Tibial artery (tissue), 4 donors: Measurements from ENCODE around the gene GOSR2.

Experiments used
- DNase-seq, 2 donors: peaks; one replicate each; pipeline ENCODE4 v3.0.0-alpha.2; 2019
- H3K27ac ChIP-seq, 2 donors: fragments of 200-600 bp; sonication (generic) in 1 of 2; 1 replicate in 1 of 2; 2 replicates in 1 of 2; pipeline ENCODE4 v1.5.1; 2018 to 2019; ENCODE audit warnings: mild to moderate bottlenecking in 1 of 2
- H3K27me3 ChIP-seq, 2 donors: fragments of 200-600 bp; sonication (generic) in 1 of 2; one replicate each; pipeline versions ENCODE4 v1.5.1 to v1.6.0; 2016 to 2019
- H3K36me3 ChIP-seq, 3 donors: fragments of 200-600 bp; sonication (generic) in 2 of 3; one replicate each; pipeline ENCODE4 v1.5.1; 2016 to 2019; ENCODE audit warnings: mild to moderate bottlenecking in 2 of 3
- H3K4me1 ChIP-seq, 4 donors: fragments of 200-600 bp; sonication (generic) in 2 of 4; 1 replicate in 3 of 4; 2 replicates in 1 of 4; pipeline ENCODE4 v1.5.1; 2016 to 2019
- H3K4me3 ChIP-seq, 2 donors: fragments of 200-600 bp; sonication (generic) in 1 of 2; 1 replicate in 1 of 2; 2 replicates in 1 of 2; pipeline ENCODE4 v1.5.1; 2018 to 2019; ENCODE audit warnings: mild to moderate bottlenecking in 2 of 2
- H3K9me3 ChIP-seq, 3 donors: fragments of 200-600 bp; sonication (generic) in 1 of 3; one replicate each; pipeline ENCODE4 v1.5.1; 2016 to 2019
- CTCF ChIP-seq, 2 experiments: fragments of 200-600 bp in 1 of 2; fragments of 450-650 bp in 1 of 2; IDR thresholded peaks; one replicate each; pipeline ENCODE4 v1.5.1; 2017 to 2019; ENCODE audit warnings: antibody characterized with exemption in 2 of 2, mild to moderate bottlenecking in 1 of 2, moderate library complexity in 1 of 2
- intact Hi-C: fragments of 100-400 bp; cut with DNase I; formaldehyde crosslinking; loops from one replicate; pipeline ENCODE4 v1.15.0; 2023; ENCODE audit warnings: low total_unique reads

Gene GOSR2

DNA sequence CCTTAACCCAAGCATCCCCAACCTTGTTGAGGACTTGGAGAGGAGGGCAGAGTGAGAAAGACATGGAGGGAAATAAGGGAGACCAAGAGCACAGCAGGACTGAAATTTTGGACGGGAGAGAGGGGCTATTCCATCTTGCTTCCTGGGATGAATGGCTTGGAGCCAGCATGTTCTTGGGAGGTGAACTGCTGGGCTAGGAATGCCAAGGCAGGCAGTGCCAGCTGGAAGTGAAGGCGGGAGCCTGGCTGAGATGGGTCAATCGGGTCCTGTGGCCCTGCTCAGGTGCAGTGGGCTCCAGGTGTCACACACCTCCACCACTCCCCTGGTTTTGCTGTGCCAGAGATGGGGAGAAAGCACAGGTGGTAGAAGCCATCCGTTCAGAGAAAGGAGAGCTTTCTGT, 46.0 kb upstream of the GOSR2 start:
- H3K4me3 ChIP-seq = no peak overlapping the region
- DNase-seq = no peak
- H3K9me3 ChIP-seq = no peaks in the 10 kb centered on the region
- peaks cover 0 to 18% of the 10 kb centered on the region in 2 donors for H3K27me3 ChIP-seq
- intact Hi-C loops = no loop called here
- no peaks in the 10 kb centered on the region for H3K4me1 ChIP-seq
- TF ChIP-seq CTCF (IDR thresholded peaks at IDR 0.05) = no peak
- H3K36me3 ChIP-seq = no peaks in the 10 kb centered on the region
- H3K27ac ChIP-seq = no peak overlapping the region

DNA sequence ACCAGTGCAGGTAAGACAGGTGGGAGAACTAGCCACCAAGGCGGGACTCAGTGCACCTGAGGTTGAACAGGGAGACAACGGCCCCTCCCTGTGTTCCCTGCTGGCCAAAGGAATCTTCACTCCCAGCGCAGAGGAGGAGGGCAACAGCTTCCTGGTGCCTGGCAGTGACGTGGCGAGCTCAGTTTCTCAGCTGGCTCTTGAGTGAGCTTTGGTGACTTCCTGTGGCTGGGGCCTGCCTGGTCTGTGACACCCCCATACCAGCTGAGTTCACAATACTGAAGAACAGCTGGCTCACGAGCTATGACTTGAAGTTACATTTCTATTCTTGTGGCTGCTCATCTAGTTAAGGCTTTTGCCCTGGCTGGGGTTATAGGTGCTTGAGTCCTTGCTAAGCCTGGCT, 45.5 kb upstream of the GOSR2 start:
- H3K27ac ChIP-seq = no peak overlapping the region
- H3K36me3 ChIP-seq = no peaks in the 10 kb centered on the region
- no peak for TF ChIP-seq CTCF (IDR thresholded peaks at IDR 0.05)
- no peaks in the 10 kb centered on the region for H3K4me1 ChIP-seq
- no peaks in the 10 kb centered on the region for H3K9me3 ChIP-seq
- peaks cover 0 to 18% of the 10 kb centered on the region in 2 donors for H3K27me3 ChIP-seq
- intact Hi-C loops = no loop called here
- no peak overlapping the region for H3K4me3 ChIP-seq
- DNase-seq = no peak

DNA sequence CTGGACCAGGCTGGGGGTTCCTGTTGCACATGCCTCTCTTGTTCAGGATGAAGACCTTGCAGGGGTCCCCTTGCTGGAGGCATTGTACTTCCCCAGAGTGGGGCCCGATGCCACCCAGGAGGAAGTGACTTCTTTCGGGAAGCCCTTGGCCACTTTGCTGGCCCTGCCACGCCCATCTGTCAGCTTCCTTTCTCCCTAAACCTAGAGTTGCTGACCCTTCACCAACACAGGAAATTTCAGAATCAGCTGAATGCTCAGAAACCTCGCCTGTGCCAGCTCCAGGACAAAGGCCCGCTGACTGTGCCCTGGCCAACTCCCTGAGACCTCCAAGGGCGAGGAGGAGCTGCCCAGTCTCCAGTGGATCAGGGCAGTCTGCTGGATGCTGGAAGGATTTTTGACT, 44.9 kb upstream of the GOSR2 start:
- intact Hi-C loops = no loop called here
- peaks cover 0 to 18% of the 10 kb centered on the region in 2 donors for H3K27me3 ChIP-seq
- no peak for TF ChIP-seq CTCF (IDR thresholded peaks at IDR 0.05)
- H3K9me3 ChIP-seq = no peaks in the 10 kb centered on the region
- no peaks in the 10 kb centered on the region for H3K36me3 ChIP-seq
- DNase-seq = peak; percentile 57 to 74
- no peak overlapping the region for H3K4me3 ChIP-seq
- H3K4me1 ChIP-seq = no peaks in the 10 kb centered on the region
- H3K27ac ChIP-seq = no peak overlapping the region

DNA sequence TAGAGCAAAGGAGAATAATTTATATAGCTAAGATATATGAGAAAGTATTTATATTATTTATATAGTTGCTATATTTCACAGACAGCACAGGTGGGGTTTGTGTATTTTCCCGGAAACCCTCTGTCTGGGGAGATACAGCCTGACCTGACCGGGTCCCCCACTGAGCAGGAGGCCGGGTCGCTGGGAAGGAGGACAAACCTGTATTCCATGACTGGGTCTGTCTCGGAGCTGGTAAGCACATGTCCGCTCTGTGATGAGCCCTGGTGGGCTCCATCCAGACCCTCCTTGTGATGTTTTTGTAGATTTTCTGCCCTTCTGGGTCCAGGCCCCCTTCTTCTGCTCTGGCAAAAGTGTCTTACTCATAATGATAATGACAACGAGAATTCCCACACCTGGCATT, 43.9 kb upstream of the GOSR2 start:
- Histone ChIP-seq H3K27me3 (peaks cover 0 to 27% of the 10 kb centered on the region in 2 donors), H3K36me3 (no peaks in the 10 kb centered on the region), H3K9me3 (no peaks in the 10 kb centered on the region), H3K27ac (no peak overlapping the region), H3K4me1 (no peaks in the 10 kb centered on the region), H3K4me3 (no peak overlapping the region)
- no peak for DNase-seq
- TF ChIP-seq CTCF (IDR thresholded peaks at IDR 0.05) = no peak
- intact Hi-C loops = no loop called here

GRCh38 chr17:46881015-46881414, 41.9 kb upstream of the GOSR2 start:
- Histone ChIP-seq H3K4me3 (no peak overlapping the region), H3K27me3 (peaks cover 0 to 37% of the 10 kb centered on the region in 2 donors), H3K9me3 (no peaks in the 10 kb centered on the region), H3K4me1 (no peaks in the 10 kb centered on the region), H3K27ac (no peak overlapping the region), H3K36me3 (no peaks in the 10 kb centered on the region)
- intact Hi-C loops = no loop called here
- DNase-seq = no peak
- TF ChIP-seq CTCF (IDR thresholded peaks at IDR 0.05) = no peak

- intact Hi-C loops = no loop called here
- H3K4me1 ChIP-seq = no peaks in the 10 kb centered on the region
- no peak overlapping the region for H3K27ac ChIP-seq
- H3K4me3 ChIP-seq = no peak overlapping the region
- DNase-seq = no peak
- TF ChIP-seq CTCF (IDR thresholded peaks at IDR 0.05) = no peak
- peaks cover 0 to 38% of the 10 kb centered on the region in 2 donors for H3K27me3 ChIP-seq
- no peaks in the 10 kb centered on the region for H3K36me3 ChIP-seq
- no peaks in the 10 kb centered on the region for H3K9me3 ChIP-seq
Observed at GRCh38 chr17:46882666-46883065, 40.3 kb upstream of the GOSR2 start.
